Right lobe of liver (tissue), 4 donors: ENCODE data around the gene FKBP7.

ENCODE experiments used
- POLR2A ChIP-seq: fragments of 450-650 bp; IDR thresholded peaks from one replicate; pipeline ENCODE4 v1.6.1; 2017; ENCODE audit warnings: antibody characterized with exemption, mild to moderate bottlenecking
- TF ChIP-seq, protein P1 (sequence below), 4 donors: fragments of 200-600 bp in 3 of 4; fragments of 450-650 bp in 1 of 4; IDR thresholded peaks; one replicate each; pipeline versions ENCODE4 v1.5.1 to v1.8.0; 2016 to 2022; ENCODE audit warnings: antibody characterized with exemption in 4 of 4, mild to moderate bottlenecking in 2 of 4
- donor health status: DM: no; HTN: no; CAD: no.
- donor health status: DM: no; HTN: no; CAD: no.
- donor health status: DM: no; HTN: yes; CAD: no.

DNA sequence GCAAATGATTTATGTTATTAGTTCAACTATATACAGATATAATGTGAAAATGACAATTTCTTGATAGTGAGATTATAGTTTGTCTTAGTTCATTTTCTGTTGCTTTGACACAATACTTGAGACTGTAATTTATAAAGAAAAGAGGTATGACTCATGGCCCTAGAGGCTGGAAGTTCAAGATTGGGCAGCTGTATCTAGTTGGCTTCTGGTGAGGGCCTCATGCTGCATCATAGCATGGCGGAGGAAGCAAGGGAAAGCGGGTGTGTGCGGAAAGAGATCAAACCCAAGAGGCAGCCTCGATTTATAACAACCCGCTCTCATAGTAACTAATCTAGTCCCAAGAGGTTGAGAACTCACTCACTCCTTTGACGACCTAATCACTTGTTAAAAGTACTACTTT lies 13.2 kb upstream of the FKBP7 start:
- TF ChIP-seq, protein P1, sequence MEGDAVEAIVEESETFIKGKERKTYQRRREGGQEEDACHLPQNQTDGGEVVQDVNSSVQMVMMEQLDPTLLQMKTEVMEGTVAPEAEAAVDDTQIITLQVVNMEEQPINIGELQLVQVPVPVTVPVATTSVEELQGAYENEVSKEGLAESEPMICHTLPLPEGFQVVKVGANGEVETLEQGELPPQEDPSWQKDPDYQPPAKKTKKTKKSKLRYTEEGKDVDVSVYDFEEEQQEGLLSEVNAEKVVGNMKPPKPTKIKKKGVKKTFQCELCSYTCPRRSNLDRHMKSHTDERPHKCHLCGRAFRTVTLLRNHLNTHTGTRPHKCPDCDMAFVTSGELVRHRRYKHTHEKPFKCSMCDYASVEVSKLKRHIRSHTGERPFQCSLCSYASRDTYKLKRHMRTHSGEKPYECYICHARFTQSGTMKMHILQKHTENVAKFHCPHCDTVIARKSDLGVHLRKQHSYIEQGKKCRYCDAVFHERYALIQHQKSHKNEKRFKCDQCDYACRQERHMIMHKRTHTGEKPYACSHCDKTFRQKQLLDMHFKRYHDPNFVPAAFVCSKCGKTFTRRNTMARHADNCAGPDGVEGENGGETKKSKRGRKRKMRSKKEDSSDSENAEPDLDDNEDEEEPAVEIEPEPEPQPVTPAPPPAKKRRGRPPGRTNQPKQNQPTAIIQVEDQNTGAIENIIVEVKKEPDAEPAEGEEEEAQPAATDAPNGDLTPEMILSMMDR (IDR thresholded peaks at IDR 0.05): no peak
- TF ChIP-seq POLR2A: no peak
